HG03135 (cell line): ENCODE results near the gene WDR70.
"Not testable (repeated sequence)": the region's sequence is repeated elsewhere in the genome, so short reads cannot be mapped to it uniquely, and the experiment has no call there.

Source experiments
- ATAC-seq: cut with Tn5 transposase; IDR thresholded peaks from one replicate; pipeline ENCODE4 v1.9.1; 2021; ENCODE audit warnings: mild to moderate bottlenecking, moderate library complexity; ENCODE audit not compliant: unreplicated experiment

The WDR70 gene

DNA sequence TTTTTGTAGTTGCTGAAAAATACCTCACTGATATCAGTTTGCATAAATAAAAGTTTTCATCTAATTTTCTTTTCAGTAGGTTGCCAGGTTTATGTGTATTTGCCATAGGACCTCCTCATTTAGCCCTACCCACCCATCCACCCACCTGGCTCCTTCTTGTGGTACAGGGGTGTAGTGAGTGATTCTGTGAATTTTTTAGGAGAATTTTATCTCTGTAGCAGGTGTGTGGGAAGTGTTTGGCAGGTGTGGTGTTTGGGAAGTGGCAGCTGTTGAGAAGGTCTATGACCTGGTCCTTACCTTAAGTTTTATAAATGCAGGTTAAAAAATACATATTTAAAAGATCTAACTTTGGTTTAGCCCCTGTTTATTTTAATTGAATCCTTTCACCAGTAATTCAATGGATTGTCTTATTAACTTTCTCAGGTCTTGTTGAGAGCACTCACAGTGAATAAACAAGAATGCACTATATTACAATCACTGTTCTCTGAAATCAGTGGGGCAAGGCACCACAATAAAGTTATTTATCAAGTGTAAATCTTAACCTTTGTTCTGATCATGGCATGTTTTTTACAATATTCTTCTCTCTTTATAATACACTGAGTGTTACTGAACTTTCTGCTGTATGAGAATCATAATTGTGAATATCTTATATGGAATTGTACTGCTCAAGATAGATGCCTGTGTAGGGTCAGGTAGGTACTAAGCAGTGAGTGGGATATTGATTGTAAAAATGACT, 189.1 kb downstream of the WDR70 start:
- ATAC-seq: no peak

DNA sequence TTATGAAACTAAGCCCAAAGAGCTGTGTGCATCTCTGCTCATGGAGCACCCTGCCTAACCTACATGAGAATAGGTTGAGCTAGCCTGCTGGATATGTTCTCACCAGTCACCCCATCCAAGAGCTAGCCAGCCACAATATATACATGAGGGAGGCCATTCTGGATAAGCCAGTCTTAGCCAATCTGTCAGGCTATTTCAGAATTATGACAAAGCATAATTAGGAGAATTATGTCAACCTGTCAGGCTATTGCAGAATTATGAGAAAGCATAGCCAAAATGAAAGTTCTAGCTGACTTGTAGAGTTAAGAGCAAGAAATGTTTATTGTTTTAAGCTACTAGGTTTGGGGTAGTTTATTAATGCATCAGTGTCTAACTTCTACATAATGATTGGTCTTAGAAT, 189.8 kb downstream of the WDR70 start:
- ATAC-seq: no peak

DNA sequence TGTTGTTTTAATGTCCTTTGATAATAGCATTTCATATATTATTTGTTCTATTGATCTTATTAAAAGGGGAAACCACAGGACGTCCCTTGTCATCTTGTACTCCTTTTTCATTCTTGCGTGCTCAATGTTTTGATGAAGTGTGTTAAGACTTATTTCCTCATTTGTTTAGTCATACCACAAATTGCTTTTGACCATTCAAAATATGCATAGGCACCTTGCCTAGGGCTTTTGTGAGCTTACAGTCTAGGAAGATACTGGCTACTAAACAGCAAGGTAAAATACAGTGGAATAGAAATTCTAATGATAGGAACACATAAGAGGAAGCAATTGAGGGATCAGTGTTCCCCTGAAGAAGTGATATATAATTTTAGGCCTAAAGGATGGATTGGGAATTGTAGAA, 190.3 kb downstream of the WDR70 start:
- no peak for ATAC-seq

DNA sequence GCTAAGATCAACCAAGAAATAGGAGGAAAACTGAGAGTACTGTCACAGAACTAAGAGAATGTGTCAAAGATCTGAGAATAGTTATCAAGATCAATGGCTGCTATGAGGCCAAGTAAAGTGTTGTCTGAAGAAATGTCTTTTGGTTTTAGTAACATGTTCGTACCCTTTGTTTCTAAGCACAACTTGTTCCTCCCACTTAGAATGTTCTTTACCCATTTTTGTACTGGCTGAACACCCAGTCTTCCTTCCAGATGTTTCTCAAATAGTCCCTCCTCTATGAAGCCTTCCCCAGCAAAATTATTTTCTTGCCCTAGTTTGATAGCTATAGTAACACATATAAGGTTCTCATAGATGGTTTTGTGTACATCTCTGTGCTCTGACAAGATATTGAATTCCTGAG, 191.5 kb downstream of the WDR70 start:
- ATAC-seq: no peak

DNA sequence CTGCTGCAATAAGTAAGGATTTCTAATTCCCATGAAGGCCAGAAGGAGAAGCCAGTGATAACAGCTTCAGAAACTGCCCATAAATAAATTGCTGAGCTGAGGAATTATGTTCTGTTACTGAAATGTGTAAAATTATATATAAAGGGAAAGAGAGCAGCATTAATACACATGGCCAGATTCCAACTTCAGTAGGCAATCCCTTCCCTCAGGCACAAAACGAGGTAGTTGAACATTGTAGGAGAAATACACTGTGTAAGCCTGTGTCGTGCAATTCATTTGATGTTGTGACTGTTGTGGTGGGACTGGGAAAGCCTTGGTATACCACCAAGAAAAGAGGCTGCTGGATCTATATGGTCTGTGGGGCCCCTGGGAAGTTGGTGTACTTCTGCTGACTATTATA, 192.9 kb downstream of the WDR70 start:
- no peak for ATAC-seq

DNA sequence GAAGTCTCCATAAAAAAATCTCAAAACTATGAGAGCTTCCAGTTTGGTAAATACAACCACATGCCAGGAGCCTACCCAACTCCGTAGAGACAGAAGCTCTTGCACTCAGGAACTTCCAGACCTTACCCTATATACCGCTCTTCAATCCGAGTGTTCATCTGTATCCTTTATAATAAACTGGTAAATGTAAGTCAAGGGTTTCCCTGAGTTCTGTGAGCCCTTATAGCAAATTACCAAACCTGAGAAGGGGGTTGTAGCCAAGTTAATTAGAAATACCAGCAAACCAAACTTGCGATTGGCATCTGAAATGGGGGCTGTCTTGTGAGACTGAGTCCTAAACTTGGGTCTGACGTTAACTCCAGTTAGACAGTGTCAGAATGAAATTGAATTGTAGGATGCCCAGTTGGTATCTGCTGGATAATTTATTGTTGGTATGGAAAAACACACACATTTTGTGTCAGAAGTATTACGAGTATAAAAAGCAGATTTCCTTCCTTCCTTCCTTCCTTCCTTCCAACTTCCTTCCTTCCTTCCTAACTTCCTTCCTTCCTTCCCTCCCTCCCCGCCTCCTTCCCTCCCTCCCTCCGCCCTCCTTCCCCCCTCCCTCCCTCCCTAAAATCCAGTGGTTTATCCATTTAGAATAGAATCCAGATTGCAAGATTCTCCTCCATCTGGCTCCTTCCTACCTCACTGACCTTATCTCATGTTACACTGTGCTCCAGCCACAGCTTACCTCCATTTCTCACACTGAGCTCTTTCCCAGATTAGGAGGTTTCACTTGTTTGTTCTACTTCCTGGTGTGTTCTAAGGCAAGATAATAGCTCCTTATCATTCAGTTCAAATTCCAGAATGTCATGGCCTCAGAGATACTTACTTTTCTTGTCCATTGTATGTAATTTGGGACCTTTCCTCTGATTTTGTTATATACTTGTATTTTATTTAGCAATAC, 196.7 kb downstream of the WDR70 start:
- ATAC-seq: no peak

DNA sequence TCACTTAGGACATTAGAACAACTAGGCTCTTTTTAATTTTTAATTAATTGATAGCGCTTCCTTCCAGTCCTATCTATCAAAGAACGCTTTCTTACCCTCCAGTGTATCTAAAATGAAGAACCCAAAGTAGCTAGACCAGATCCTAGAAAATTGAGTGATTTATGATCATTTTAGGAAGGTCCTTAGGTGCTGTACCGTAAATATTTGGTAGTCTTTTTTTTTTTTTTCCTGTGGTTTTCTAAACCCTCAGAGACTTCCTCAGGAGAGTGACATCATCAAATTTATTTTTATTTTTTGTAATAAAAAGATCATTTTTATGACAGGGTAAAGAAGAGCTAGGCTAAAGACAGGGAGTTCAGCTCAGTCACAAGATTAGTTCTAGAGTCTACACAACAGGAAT, 197.4 kb downstream of the WDR70 start:
- ATAC-seq: no peak

DNA sequence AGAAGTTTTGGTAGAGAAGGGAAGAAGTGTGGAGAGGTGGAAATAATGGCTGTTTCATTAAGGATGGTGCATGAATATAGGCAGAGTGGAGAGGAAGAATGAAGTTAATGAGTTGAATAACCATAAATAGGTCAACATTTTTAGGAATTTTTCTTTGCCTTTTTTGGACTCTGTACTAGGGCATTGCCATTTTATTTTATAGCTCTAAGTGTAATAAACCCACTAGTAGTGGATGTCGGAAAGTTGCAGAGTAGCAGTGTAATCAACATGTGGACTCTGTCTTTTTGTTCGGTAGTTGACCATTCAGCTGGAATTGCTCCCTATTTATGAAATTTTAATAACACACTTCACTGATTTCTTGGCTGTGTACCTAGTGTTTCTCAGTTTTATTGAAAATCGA, 199.1 kb downstream of the WDR70 start:
- ATAC-seq: no peak

DNA sequence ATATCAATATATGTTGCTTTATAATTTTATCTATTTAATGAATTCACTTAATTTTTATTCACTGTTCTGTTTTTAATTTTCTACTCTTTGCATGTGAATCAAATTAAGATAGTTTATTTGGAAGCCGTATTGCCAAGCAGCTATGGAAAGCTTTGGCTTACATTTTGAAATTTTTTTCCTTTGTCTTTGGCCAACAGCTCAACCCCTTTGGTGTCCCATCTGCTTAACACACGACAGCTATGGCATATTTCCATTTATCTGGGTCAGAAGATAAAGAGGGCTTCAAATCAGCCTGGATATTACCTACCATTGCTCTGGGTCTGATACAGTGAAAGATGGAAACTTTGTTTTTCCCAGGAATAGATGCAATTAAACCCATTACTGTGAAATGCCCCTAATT, 201.0 kb downstream of the WDR70 start:
- no peak for ATAC-seq

DNA sequence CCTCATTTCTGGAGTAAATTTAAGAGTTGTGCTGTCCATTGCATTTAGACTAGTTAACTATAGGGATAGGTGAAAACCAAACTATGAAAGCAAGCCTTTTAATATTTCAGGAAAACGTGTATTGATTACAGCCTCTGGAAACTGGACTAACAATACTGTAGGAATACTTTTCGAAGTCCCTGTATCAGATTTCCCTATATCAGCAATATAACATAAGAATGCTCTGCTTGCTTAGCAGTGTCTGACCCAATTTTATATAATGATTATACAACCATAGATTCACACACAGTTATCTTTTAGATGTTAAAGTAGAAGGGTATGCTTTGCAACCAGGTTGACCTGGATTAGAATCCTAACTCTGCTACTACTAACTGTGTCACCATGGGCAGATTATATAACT, 203.1 kb downstream of the WDR70 start:
- no peak for ATAC-seq

DNA sequence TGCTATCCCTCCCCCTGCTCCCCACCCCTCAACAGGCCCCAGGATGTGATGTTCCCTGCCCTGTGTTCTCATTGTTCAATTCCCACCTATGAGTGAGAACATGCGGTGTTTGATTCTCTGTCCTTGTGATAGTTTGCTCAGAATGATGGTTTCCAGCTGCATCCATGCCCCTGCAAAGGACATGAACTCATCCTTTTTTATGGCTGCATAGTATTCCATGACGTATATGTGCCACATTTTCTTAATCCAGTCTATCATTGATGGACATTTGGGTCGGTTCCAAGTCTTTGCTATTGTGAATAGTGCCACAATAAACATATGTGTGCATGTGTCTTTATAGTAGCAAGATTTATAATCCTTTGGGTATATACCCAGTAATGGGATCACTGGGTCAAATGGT, 214.2 kb downstream of the WDR70 start:
- not testable (repeated sequence) for ATAC-seq

DNA sequence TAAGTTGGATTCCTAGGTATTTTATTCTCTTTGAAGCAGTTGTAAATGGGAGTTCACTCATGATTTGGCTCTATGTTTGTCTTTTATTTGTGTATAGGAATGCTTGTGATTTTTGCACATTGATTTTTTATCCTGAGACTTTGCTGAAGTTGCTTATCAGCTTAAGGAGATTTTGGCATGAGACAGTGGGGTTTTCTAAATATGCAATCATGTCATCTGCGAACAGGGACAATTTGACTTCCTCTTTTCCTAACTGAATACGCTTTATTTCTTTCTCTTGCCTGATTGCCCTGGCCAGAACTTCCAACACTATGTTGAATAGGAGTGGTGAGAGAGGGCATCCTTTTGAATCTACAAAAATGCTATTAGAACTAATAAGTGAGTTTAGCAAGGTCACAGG, 215.7 kb downstream of the WDR70 start:
- not testable (repeated sequence) for ATAC-seq

DNA sequence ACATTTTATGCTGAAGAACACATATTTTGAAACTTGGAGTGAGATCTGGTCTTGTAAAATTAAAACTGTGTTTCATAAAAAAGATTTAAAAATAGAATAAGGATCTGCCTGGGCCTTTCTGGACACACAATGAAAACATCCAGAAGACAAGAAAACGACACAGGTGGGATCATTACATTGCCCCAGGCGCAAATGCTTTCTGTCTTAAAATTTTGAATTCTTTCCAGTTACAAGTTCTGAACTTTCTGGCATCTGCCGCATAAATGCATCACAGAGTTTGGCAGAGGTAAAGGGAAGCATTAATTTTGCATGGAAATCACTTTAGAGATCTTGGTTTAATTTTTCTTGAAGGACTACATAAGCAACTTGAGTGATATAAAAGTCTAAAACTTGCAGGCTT, 219.6 kb downstream of the WDR70 start:
- ATAC-seq: no peak

DNA sequence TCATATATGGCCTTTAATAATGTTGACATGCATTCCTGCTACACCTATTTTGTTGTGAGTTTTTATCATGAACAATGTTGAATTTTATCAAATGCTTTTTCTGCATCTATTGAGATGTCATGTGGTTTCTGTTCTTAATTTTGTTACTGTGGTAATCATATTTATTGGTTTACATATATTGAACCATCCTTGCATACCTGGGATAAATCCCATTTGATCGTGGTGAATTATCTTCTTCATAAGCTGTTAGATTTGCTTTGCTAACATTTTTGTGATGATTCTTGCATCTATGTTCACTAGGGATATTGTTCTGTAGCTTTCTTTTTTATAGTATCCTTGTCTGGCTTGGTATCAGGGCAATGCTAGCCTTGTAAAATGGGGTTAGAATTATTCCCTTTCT, 222.0 kb downstream of the WDR70 start:
- ATAC-seq: no peak

DNA sequence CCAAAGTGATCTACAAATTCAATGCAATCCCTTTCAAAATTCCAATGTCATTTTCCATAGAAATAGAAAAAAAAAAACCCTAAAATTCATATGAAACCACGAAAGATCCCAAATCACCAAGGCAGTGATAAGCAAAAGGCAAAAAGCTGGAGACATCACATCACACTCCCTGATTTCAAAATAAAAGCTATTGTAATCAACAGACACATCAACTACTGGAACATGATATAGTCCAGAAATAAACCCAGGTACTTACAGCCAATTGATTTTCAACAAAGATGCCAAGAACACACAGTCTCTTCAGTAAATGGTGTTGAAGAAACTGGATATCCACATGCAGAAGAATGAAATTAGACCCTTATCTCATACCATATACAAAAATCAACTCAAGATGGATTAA, 224.0 kb downstream of the WDR70 start:
- ATAC-seq: no peak

DNA sequence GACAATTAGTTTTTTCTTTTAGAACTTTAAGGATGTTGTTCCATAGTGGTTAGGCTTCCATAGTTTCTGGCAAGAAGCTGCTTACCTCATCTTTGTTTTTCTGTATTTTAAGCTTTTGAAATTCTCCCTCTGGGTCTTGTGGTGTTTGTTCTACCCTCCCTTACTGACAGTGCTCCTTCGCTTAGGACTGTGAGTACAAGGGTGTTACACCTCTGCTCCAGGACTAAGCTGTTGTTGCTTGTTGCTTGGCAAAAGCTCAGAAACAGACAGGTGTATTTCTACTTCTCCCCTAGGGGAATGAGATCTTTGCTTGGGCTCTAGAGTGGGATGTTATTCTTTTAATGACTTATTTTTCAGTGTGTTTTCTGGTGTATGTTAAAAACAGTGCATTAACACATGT, 225.2 kb downstream of the WDR70 start:
- ATAC-seq: no peak

DNA sequence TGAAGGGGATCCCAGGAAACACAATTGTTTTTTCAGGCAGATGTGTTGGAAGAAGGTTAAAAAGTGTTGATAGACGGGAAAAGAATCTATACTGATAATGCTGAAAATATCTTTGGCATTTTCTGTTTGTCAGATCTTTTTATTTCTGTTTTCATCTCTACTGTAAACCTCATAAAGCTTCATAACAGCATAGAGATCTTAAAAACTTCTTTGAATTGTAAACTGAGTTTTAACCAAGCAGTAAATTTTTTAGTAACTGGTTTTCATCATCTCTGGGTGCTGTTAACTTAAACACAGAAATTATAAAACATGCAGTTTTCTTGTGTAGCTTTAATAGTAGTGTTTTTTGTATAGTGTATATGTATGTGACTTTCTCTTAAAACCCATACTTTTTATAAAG, 227.0 kb downstream of the WDR70 start:
- no peak for ATAC-seq

DNA sequence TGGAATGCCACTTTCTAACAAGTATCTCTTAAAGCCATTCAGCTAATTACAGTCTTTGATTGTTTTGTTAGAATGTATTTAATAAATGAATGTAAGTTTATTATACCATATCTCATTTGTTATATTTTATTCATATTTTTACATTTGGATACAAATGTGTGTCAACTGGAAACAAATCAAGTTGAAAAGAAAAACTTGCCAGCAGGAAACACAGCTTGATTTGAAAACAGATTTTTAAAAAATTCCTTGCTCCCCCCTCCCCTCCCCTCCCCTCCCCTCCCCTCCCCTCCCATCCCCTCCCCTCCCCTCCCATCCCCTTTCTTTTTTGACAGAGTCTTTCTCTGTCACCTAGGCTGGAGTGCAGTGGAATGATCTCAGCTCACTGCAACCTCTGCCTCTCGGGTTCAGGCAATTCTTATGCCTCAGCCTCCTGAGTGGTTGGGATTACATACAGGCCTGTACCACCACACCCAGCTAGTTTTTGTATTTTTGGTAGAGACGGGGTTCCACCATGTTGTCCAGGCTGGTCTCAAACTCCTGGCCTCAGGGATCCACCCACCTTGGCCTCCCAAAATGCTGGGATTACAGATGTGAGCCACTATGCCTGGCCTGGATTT, 227.6 kb downstream of the WDR70 start:
- no peak for ATAC-seq

DNA sequence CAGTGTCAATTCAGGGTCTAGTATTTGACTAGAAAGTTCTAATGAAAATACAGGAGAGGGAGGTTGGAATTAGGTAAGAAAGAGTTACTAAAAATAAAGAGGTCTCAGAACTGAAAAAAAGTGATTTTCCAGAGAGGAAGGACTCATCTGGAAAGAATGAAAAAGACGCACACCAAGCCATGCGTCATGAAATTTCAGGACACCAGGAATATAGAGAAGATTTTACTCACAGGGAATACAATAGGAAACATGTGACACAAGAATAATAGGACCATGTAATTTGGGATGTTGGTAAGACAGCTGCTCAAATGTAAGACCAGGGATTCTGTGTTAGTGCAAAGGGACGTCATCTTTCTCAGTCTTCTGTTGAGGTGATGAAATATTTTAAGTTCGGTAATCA, 236.1 kb downstream of the WDR70 start:
- ATAC-seq: no peak

DNA sequence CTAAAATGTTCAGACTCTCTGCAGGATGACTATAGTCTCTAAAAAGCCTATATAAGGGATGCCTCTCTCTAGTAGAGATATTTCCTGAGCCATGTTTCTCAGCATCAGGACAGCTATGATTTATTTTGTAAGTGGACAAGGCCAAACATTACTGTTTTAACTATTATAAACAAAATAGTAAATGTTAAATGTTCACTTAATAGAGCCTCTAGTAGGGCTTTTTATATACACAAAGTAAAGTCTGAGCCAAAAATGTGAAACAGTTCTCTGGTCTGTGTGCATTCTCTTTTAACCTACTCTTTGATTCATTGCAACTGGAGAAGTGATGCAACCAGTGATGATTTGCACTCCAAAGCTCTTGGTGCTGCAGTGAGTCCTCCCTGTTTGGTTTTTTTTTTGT, 240.2 kb downstream of the WDR70 start:
- ATAC-seq: no peak

DNA sequence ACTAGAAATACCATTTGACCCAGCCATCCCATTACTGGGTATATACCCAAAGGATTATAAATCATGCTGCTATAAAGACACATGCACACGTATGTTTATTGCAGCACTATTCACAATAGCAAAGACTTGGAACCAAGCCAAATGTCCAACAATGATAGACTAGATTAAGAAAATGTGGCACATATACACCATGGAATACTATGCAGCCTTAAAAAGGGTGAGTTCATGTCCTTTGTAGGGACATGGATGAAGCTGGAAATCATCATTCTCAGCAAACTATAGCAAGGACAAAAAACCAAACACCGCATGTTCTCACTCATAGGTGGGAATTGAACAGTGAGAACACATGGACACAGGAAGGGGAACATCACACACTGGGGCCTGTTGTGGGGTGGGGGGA, 243.2 kb downstream of the WDR70 start:
- not testable (repeated sequence) for ATAC-seq

DNA sequence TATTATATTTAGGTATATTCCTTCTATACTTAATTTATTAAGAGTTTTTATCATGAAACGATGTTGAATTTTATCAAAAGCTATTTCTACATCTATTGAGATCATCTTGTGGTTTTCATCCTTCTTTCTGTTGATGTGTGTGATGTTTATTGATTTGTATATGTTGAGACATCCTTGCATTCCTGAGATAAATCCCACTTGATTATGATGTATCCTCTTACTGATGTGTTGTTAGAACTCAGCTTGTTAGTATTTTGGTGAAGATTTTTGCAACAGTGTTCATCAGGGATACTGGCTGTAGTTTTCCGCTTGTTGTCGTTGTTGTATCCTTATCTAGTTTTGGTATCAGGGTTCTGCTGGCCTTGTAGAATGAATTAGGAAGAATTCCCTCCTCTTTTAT, 247.1 kb downstream of the WDR70 start:
- no peak for ATAC-seq
